Testis (tissue), 3 donors: Measurements from ENCODE around the gene DAAM2. TPM values are rescaled to one million over a fixed set of nuclear protein-coding genes. Genes with fewer than 3 reads are reported as not detected.

Experiments used
- DNase-seq: peaks from one replicate; pipeline ENCODE4 v3.0.0-alpha.2; 2019
- H3K27ac ChIP-seq, 2 donors: fragments of 200-600 bp; sonication (generic); one replicate each; pipeline ENCODE4 v1.5.1; 2019
- H3K27me3 ChIP-seq: fragments of 200-600 bp; sonication (generic); one replicate; pipeline ENCODE4 v1.5.1; 2019
- H3K36me3 ChIP-seq: fragments of 200-600 bp; sonication (generic); one replicate; pipeline ENCODE4 v1.5.1; 2017; ENCODE audit warnings: low read depth; ENCODE audit errors: missing control alignments
- H3K4me1 ChIP-seq: fragments of 200-600 bp; sonication (generic); one replicate; pipeline ENCODE4 v1.5.1; 2019
- H3K4me3 ChIP-seq, 2 donors: fragments of 200-600 bp; sonication (generic); one replicate each; pipeline ENCODE4 v1.5.1; 2017 to 2019
- H3K9me3 ChIP-seq: fragments of 200-600 bp; sonication (generic); one replicate; pipeline ENCODE4 v1.5.1; 2017
- POLR2A ChIP-seq: fragments of 450-650 bp; IDR thresholded peaks from one replicate; pipeline ENCODE4 v1.6.1; 2017; ENCODE audit warnings: antibody characterized with exemption, mild to moderate bottlenecking, moderate library complexity
- WGBS, 2 donors: methylation state at CpG; one replicate each; pipeline ENCODE4 v1.1.5; 2018; 5-methylcytosine and 5-hydroxymethylcytosine counted together
- intact Hi-C: fragments of 100-400 bp; cut with DNase I; formaldehyde crosslinking; loops from one replicate; pipeline ENCODE4 v1.15.1; 2023; ENCODE audit warnings: low total_unique reads
- polyA plus RNA-seq: library from polyadenylated mRNA; stranded (reverse); fragments of 350-450 nt; fragmentation: Illumina TruSeq; extraction: RNeasy Lipid Tissue Mini Kit (QIAGEN cat#74804); gene quantifications from one replicate; pipeline ENCODE4 v1.2.3, GENCODE V29; 2014; ENCODE audit warnings: low read depth, low replicate concordance; ENCODE audit not compliant: insufficient read depth
- total RNA-seq, 2 donors: library from RNA; depleted of rRNA; stranded (reverse); fragments of >200 nt; gene quantifications; one replicate each; pipeline ENCODE4 v1.2.3, GENCODE V29; 2016
- TF ChIP-seq, protein P1 (sequence below), 3 experiments: fragments of 450-650 bp in 2 of 3; fragments of 200-600 bp in 1 of 3; sonication (generic) in 1 of 3; IDR thresholded peaks; one replicate each; pipeline ENCODE4 v1.5.1; 2016 to 2019; ENCODE audit warnings: antibody characterized with exemption in 3 of 3, mild to moderate bottlenecking in 2 of 3, moderate library complexity in 1 of 3

The DAAM2 gene
- total and polyA plus RNA-seq, 3 donors from 2014 or later: 37.4 to 66.1 (median 64.5) TPM

DNA sequence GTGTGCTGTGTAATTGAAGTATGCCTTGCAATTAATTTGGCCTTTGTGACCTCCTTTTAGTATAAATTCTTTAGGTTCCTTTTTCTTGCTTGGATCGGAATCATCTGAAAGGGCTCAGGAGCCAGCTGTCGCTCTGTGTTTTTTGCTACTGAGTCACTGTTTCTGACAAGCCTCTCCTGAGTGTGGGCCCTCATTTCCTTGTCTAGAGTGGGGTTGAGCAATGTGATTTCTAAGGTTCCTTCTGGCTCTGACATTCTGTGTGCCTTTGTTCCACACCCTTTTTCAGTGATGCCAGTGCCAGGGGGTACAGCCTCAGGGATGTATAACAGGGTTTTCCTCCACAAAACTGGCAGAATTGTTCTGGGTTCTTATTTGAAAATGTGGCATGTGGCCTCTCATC is 26.5 kb downstream of the DAAM2 start:
- H3K27me3 ChIP-seq: no peaks in the 10 kb centered on the region
- intact Hi-C loops: loop anchor here (10.0 kb wide), 1 partner anchor 66 kb away; no protein-coding TSS in a partner anchor
- no peak for DNase-seq
- H3K4me1 ChIP-seq: peaks cover 37% of the 10 kb centered on the region
- H3K27ac ChIP-seq: no peak overlapping the region
- no peaks in the 10 kb centered on the region for H3K9me3 ChIP-seq
- H3K36me3 ChIP-seq: no peaks in the 10 kb centered on the region
- no peak for TF ChIP-seq POLR2A
- TF ChIP-seq, protein P1, sequence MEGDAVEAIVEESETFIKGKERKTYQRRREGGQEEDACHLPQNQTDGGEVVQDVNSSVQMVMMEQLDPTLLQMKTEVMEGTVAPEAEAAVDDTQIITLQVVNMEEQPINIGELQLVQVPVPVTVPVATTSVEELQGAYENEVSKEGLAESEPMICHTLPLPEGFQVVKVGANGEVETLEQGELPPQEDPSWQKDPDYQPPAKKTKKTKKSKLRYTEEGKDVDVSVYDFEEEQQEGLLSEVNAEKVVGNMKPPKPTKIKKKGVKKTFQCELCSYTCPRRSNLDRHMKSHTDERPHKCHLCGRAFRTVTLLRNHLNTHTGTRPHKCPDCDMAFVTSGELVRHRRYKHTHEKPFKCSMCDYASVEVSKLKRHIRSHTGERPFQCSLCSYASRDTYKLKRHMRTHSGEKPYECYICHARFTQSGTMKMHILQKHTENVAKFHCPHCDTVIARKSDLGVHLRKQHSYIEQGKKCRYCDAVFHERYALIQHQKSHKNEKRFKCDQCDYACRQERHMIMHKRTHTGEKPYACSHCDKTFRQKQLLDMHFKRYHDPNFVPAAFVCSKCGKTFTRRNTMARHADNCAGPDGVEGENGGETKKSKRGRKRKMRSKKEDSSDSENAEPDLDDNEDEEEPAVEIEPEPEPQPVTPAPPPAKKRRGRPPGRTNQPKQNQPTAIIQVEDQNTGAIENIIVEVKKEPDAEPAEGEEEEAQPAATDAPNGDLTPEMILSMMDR (IDR thresholded peaks at IDR 0.05): no peak
- H3K4me3 ChIP-seq: no peak overlapping the region
- 90 to 95% methylated on average over 2 of the region's 2 CpGs for WGBS, 2 donors

DNA sequence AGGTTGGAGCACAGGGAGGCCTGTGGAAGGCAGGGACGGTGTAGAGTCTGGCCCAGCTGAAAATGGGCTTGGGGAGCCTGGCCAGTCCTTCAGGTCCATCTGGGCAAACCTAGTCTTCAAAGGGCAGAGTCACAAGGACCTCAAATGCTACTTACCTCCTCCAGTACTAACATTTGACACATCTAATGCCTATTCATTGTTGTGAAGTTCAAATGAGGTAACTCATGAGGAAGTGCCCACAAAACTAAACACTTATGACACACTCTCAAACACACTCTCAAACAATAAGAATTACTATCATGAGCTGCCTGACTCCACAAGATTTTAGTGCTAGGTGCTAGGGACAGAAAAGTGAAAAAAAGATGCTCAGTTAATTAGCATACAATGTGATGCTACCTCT is 27.1 kb downstream of the DAAM2 start:
- peaks cover 39% of the 10 kb centered on the region for H3K4me1 ChIP-seq
- 75 to 100% methylated on average over 1 of the region's 1 CpG for WGBS, 2 donors
- H3K4me3 ChIP-seq: no peak overlapping the region
- no peak for DNase-seq
- no peak for TF ChIP-seq POLR2A
- TF ChIP-seq, protein P1 (IDR thresholded peaks at IDR 0.05): no peak
- no peaks in the 10 kb centered on the region for H3K27me3 ChIP-seq
- intact Hi-C loops: loop anchor here (10.0 kb wide), 1 partner anchor 66 kb away; no protein-coding TSS in a partner anchor
- no peaks in the 10 kb centered on the region for H3K36me3 ChIP-seq
- no peaks in the 10 kb centered on the region for H3K9me3 ChIP-seq
- H3K27ac ChIP-seq: no peak overlapping the region

DNA sequence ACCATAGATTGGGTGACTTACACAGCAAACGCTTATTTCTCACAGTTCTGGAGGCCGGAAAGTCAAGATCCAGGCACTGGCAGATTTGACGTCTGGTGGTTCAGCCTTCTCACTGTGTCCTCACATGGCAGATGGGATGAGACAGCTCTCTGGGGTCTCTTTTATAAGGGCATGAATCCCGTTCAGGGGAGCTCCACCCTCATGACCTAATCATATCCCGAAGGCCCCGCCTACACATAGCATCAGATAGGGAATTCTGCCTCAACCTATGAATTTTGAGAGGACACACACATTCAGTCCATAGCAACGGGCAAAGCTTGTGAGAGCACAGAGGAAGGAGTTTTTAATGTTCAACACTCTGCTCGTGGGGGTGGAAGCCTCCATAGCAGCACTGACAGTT is 27.5 kb downstream of the DAAM2 start:
- DNase-seq: no peak
- TF ChIP-seq, protein P1 (IDR thresholded peaks at IDR 0.05): no peak
- no peak for TF ChIP-seq POLR2A
- intact Hi-C loops: loop anchor here (10.0 kb wide), 1 partner anchor 65 kb away; no protein-coding TSS in a partner anchor
- Histone ChIP-seq H3K27ac (no peak overlapping the region), H3K27me3 (no peaks in the 10 kb centered on the region), H3K36me3 (no peaks in the 10 kb centered on the region), H3K4me1 (peaks cover 43% of the 10 kb centered on the region), H3K9me3 (no peaks in the 10 kb centered on the region), H3K4me3 (no peak overlapping the region)
- WGBS, 2 donors: 77 to 78% methylated on average over 8 of the region's 8 CpGs

DNA sequence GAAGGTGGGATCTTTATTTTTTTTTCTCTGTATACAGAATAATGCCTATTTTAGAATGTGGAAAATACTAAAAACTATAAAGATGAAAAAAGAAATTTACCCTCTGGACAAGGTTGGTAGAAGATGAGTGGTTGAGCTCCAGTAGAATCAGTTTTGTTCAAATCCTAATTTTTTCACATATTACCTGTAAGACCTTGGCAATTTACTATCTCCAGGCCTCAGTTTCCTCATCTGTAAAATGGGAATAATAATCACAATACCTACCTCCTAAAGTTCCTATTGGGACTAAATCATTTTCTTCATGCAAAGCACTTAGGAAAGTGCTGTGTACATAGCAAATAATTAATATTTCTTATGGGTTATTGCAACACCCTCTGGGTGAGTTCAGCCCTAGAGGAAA is 28.4 kb downstream of the DAAM2 start:
- H3K36me3 ChIP-seq: no peaks in the 10 kb centered on the region
- intact Hi-C loops: no loop called here
- H3K4me1 ChIP-seq: peaks cover 50% of the 10 kb centered on the region

More for the DNA sequence above, 28.4 kb downstream of the DAAM2 start:
- TF ChIP-seq, protein P1 (IDR thresholded peaks at IDR 0.05): no peak
- TF ChIP-seq POLR2A: no peak
- no peak for DNase-seq
- no peaks in the 10 kb centered on the region for H3K9me3 ChIP-seq
- H3K27me3 ChIP-seq: no peaks in the 10 kb centered on the region
- H3K27ac ChIP-seq: peak overlapping the region; percentile 52 to 73
- H3K4me3 ChIP-seq: peak overlapping the region in 1 of 2 donors; percentile 50
